Right atrium auricular region (tissue), 2 donors: ENCODE results near the gene PCDHA8. TPM values are rescaled to one million over a fixed set of nuclear protein-coding genes. Genes with fewer than 3 reads are reported as not detected.
"Not testable (repeated sequence)": the region's sequence is repeated elsewhere in the genome, so short reads cannot be mapped to it uniquely, and the experiment has no call there.

Source experiments
- DNase-seq: peaks from one replicate; pipeline ENCODE4 v3.0.0-alpha.2; 2019; ENCODE audit warnings: low spot score
- H3K27ac ChIP-seq, 2 donors: fragments of 200-600 bp; sonication (generic); 1 replicate in 1 of 2; 2 replicates in 1 of 2; pipeline ENCODE4 v1.5.1; 2016 to 2019
- H3K27me3 ChIP-seq, 2 donors: fragments of 200-600 bp; sonication (generic); one replicate each; pipeline versions ENCODE4 v1.5.1 to v1.6.0; 2017 to 2019
- H3K36me3 ChIP-seq: fragments of 200-600 bp; sonication (generic); one replicate; pipeline ENCODE4 v1.5.1; 2016
- H3K4me1 ChIP-seq, 2 donors: fragments of 200-600 bp; sonication (generic); one replicate each; pipeline versions ENCODE4 v1.5.1 to v1.6.0; 2017 to 2019
- H3K4me3 ChIP-seq, 2 donors: fragments of 200-600 bp; sonication (generic); 1 replicate in 1 of 2; 2 replicates in 1 of 2; pipeline ENCODE4 v1.5.1; 2017 to 2019; ENCODE audit warnings: mild to moderate bottlenecking in 1 of 2, moderate library complexity in 1 of 2
- H3K9me3 ChIP-seq, 2 donors: fragments of 200-600 bp; sonication (generic); one replicate each; pipeline ENCODE4 v1.5.1; 2019
- CTCF ChIP-seq, 2 donors: fragments of 200-600 bp; sonication (generic); IDR thresholded peaks; one replicate each; pipeline ENCODE4 v1.5.1; 2019; ENCODE audit warnings: antibody characterized with exemption in 2 of 2
- total RNA-seq, 2 donors: library from RNA; depleted of rRNA; stranded (reverse); fragments of >200 nt; gene quantifications; one replicate each; pipeline ENCODE4 v1.1.0, GENCODE V29; 2016

Gene PCDHA8
- total RNA-seq, 2 donors from 2014 or later = not detected

- H3K27ac ChIP-seq = no peak within 1 kb of the TSS
- TF ChIP-seq CTCF (IDR thresholded peaks at IDR 0.05) = peak in 1 of 2 donors; percentile 58
- no peaks in the 10 kb centered on the region for H3K27me3 ChIP-seq
- no peaks in the 10 kb centered on the region for H3K4me1 ChIP-seq
- DNase-seq = no peak
- H3K36me3 ChIP-seq = no peaks in the 10 kb centered on the region
- peaks cover 5 to 59% of the 10 kb centered on the region in 2 donors for H3K9me3 ChIP-seq
- H3K4me3 ChIP-seq = peak within 1 kb of the TSS; percentile 12 to 41
These were observed 40.0 kb upstream of the PCDHA8 start, which contains the start of gene PCDHA3 for GRCh38 chr5:140800816-140801493. Gene PCDHA3, plus strand, starts transcription at chr5:140801057.

GRCh38 chr5:140801494-140801841 is 39.5 kb upstream of the PCDHA8 start:
- TF ChIP-seq CTCF (IDR thresholded peaks at IDR 0.05) = peak in 1 of 2 donors; percentile 51
- Histone ChIP-seq H3K4me1 (no peaks in the 10 kb centered on the region), H3K4me3 (peak overlapping the region; percentile 12 to 41), H3K27ac (no peak overlapping the region), H3K36me3 (no peaks in the 10 kb centered on the region), H3K9me3 (peaks cover 5 to 59% of the 10 kb centered on the region in 2 donors), H3K27me3 (no peaks in the 10 kb centered on the region)
- DNase-seq = no peak

- not testable (repeated sequence) for H3K27ac ChIP-seq, H3K4me1 ChIP-seq, DNase-seq, H3K27me3 ChIP-seq, H3K4me3 ChIP-seq, H3K36me3 ChIP-seq
- peaks cover 5 to 59% of the 10 kb centered on the region in 2 donors for H3K9me3 ChIP-seq
These were observed 38.6 kb upstream of the PCDHA8 start for GRCh38 chr5:140802381-140802780.

- Histone ChIP-seq H3K27me3 (no peaks in the 10 kb centered on the region), H3K4me1 (no peaks in the 10 kb centered on the region), H3K27ac (no peak overlapping the region), H3K4me3 (no peak overlapping the region), H3K9me3 (peaks cover 5 to 59% of the 10 kb centered on the region in 2 donors), H3K36me3 (no peaks in the 10 kb centered on the region)
- no peak for DNase-seq
- no peak for TF ChIP-seq CTCF (IDR thresholded peaks at IDR 0.05)
These were observed 38.2 kb upstream of the PCDHA8 start for GRCh38 chr5:140802781-140803271.

- Histone ChIP-seq H3K27me3 (no peaks in the 10 kb centered on the region), H3K4me3 (peak within 1 kb of the TSS in 1 of 2 donors; percentile 45), H3K4me1 (no peaks in the 10 kb centered on the region), H3K9me3 (peaks cover 5 to 42% of the 10 kb centered on the region in 2 donors), H3K27ac (no peak within 1 kb of the TSS), H3K36me3 (no peaks in the 10 kb centered on the region)
- DNase-seq = no peak
- TF ChIP-seq CTCF (IDR thresholded peaks at IDR 0.05) = peak in 1 of 2 donors; percentile 55
These were observed 33.9 kb upstream of the PCDHA8 start, which contains the start of gene PCDHA4 for GRCh38 chr5:140806834-140807775. Gene PCDHA4, plus strand, starts transcription at chr5:140807068.

GRCh38 chr5:140808241-140808888 is 32.6 kb upstream of the PCDHA8 start:
- not testable (repeated sequence) for H3K4me1 ChIP-seq, H3K4me3 ChIP-seq, H3K27ac ChIP-seq, DNase-seq, H3K27me3 ChIP-seq, H3K36me3 ChIP-seq
- H3K9me3 ChIP-seq = peaks cover 0 to 29% of the 10 kb centered on the region in 2 donors
